ENCODE data around the gene VN1R5. TPM values are rescaled to one million over a fixed set of nuclear protein-coding genes. Genes with fewer than 3 reads are reported as not detected.

Gene VN1R5
- total RNA-seq, 2 experiments from 2014 or later: not detected

DNA sequence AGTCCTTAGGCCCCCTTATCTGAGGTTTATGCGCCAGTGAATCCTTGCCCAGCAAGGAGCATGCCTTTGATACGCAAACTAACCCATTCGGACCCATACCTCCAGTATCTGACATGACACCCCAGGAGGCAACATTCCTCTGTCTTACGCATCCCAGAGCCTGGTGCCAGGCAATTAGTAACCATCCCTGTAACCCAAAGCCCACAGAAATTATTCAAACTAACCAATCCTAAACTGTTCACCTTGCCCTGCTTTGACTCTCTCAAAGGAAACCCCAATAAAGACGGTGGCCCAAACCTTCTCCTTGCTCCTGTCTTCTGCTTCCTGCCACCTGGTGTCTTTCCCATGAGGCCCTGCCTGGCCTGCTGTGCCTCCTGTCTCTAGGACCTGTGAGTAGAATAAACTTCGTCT lies 39.4 kb downstream of the VN1R5 start:
- H3K4me1 Mint-ChIP-seq: no peaks in the 10 kb centered on the region
- H3K27me3 Mint-ChIP-seq: no peaks in the 10 kb centered on the region
- no peak overlapping the region for H3K4me3 Mint-ChIP-seq
- no peak overlapping the region for H3K27ac Mint-ChIP-seq
- ATAC-seq (no peak), DNase-seq (no peak)
- CTCF ChIA-PET: no interaction called here
- peaks cover 7% of the 10 kb centered on the region for H3K36me3 Mint-ChIP-seq (ENCODE audit: low read depth)
- POLR2A ChIA-PET: no interaction called here
- intact Hi-C loops (cut with DNase I, micrococcal nuclease): no loop called here
- H3K9me3 Mint-ChIP-seq (ENCODE audit: low read depth): no peaks in the 10 kb centered on the region

DNA sequence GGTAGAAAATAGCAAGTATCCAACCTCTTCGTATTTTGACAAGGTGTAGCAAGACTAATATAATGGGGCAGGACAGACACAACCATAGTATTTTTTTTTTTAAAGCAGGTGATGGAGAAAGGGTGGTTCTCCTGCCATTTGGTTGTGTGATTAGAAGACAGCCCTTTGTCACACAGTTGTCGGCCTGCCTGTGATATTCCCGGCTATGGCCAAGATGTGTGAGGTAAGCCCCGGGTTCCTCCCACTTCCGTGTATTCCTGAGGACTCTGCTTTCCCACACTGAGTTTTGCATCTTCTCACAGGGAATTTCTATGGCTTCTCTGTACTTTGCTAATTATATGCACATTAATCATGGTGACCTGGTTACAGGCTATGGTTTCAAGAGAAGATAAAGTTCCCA lies 39.9 kb downstream of the VN1R5 start:
- POLR2A ChIA-PET: no interaction called here
- no peak overlapping the region for H3K4me3 Mint-ChIP-seq
- no peak for DNase-seq
- CTCF ChIA-PET: no interaction called here
- no peaks in the 10 kb centered on the region for H3K4me1 Mint-ChIP-seq
- no peak for ATAC-seq
- peaks cover 8% of the 10 kb centered on the region for H3K36me3 Mint-ChIP-seq (ENCODE audit: low read depth)
- no peaks in the 10 kb centered on the region for H3K27me3 Mint-ChIP-seq
- H3K27ac Mint-ChIP-seq: no peak overlapping the region
- H3K9me3 Mint-ChIP-seq (ENCODE audit: low read depth): no peaks in the 10 kb centered on the region
- intact Hi-C loops (cut with DNase I, micrococcal nuclease): no loop called here

DNA sequence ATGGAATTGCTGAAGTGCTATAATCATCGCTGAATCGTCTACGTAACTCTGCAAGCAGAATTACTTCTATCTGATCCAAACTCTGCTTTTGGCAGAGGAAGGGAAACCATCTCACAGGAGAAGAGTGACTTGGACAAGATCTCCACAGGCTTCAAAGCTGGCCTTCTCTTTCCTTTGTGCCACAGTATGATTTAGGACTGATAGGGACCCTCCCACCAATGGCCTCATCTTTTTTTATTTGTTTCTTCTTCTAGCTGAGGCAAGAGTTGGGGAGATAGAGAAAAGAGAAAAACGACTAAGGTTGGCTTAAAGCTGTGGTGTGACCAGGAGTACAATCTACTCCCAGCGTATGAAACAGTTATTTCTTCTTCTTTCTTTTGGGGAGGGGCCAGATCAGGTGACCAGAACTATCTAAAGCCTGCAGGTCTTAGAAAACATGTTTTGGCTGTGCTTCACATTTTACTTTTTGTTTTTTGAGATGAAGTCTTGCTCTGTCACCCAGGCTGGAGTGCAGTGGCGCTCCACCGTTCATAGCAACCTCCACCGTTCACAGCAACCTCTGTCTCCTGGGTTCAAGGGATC lies 40.8 kb downstream of the VN1R5 start:
- POLR2A ChIA-PET: no interaction called here
- H3K4me3 Mint-ChIP-seq: no peak overlapping the region
- H3K27ac Mint-ChIP-seq: no peak overlapping the region
- no peaks in the 10 kb centered on the region for H3K4me1 Mint-ChIP-seq
- no peak for ATAC-seq
- H3K27me3 Mint-ChIP-seq: no peaks in the 10 kb centered on the region
- no peak for DNase-seq
- peaks cover 8% of the 10 kb centered on the region for H3K36me3 Mint-ChIP-seq (ENCODE audit: low read depth)
- CTCF ChIA-PET: no interaction called here
- intact Hi-C loops (cut with DNase I, micrococcal nuclease): no loop called here
- no peaks in the 10 kb centered on the region for H3K9me3 Mint-ChIP-seq (ENCODE audit: low read depth)

DNA sequence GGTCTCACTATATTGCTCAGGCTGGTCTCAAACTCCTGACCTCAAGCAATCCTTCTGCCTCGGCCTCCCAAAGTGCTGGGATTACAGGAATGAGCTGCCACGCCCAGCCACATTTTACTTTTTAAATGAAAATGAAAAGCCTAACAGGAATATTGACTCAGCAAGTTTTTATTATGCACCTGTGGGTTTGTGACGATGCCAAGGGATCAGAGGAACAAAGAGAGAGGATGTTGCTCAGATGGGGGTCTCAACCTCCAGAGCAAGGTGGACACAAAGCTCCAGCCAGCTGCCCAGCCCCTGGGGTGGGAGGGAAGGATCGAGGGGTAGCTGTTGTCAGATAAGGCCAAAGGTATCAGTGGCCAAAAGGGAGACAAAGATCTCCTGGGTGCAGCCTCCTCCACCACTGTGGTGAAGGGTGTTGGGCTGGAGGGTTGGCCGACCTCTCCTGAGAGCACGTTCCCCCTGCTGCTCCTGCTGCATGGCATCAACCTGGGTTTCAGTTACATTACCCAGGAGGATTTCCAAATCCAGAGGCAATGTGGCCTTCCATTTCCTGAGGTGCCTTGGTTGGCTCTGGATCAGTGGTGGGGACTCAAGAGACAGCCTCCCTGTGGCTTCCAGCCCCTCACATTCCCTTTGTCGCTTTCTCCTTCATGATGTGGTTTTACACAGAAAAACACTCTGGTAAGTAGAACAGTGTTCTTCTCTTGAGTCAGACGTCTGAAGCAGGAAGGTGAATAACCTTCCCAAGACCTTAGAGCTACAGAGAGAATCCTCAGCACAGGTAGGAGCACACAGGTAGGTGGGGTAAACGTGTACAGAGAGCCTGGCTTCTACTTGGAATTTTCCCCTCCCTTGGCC lies 41.6 kb downstream of the VN1R5 start:
- POLR2A ChIA-PET: no interaction called here
- H3K4me3 Mint-ChIP-seq: no peak overlapping the region

DNA sequence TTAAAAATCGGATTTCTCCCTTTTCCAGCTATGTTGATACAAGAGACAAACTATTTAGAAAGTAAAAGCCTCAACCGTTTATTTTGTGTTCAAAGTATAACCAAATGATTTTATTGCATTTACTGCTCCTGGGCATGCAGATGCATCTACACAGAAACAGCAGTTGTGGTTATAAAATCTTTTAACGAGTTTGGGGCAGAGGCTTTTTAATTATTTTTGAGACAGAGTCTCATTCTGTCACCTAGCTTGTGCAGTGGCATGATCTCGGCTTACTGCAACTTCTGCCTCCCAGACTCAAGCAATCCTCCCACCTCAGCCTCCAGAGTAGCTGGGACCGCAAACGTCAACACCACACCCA lies 42.2 kb downstream of the VN1R5 start:
- CTCF ChIA-PET: interaction anchor here (0.6 kb wide), 1 partner anchor 905 kb away, joined by 3 read pairs; no protein-coding TSS in a partner anchor
- DNase-seq (no peak), ATAC-seq (no peak)
- Mint-ChIP-seq H3K27me3 (no peaks in the 10 kb centered on the region), H3K4me3 (no peak overlapping the region), H3K9me3 (ENCODE audit: low read depth) (no peaks in the 10 kb centered on the region), H3K4me1 (no peaks in the 10 kb centered on the region), H3K27ac (no peak overlapping the region), H3K36me3 (ENCODE audit: low read depth) (peaks cover 18% of the 10 kb centered on the region)
- POLR2A ChIA-PET: no interaction called here
- intact Hi-C loops (cut with DNase I, micrococcal nuclease): no loop called here

More for the DNA sequence above, 41.6 kb downstream of the VN1R5 start:
- no peak for DNase-seq
- CTCF ChIA-PET: interaction anchor here (0.6 kb wide), 1 partner anchor 906 kb away, joined by 3 read pairs; no protein-coding TSS in a partner anchor
- no peak overlapping the region for H3K27ac Mint-ChIP-seq
- no peak for ATAC-seq
- peaks cover 14% of the 10 kb centered on the region for H3K36me3 Mint-ChIP-seq (ENCODE audit: low read depth)
- H3K9me3 Mint-ChIP-seq (ENCODE audit: low read depth): no peaks in the 10 kb centered on the region
- no peaks in the 10 kb centered on the region for H3K27me3 Mint-ChIP-seq
- no peaks in the 10 kb centered on the region for H3K4me1 Mint-ChIP-seq
- intact Hi-C loops (cut with DNase I, micrococcal nuclease): no loop called here

DNA sequence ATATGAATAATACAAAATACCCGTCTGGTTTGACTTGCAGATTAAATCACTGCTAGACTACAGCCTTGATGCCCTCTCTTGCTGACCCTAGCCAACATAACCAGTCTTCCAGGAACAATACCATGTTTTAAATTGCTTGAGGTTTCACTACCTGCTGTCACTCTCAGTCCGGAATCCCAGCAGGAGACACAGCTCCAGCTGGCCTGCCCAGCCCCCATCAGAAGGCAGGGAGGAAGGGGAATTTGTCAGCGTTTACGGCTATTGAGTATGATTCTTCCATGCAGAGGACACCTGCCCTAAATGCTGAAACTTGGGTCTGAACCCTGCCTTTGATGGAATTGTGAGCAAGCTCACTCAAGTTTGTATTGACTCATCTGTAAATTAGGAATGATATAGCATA lies 42.8 kb downstream of the VN1R5 start:
- H3K27me3 Mint-ChIP-seq: no peaks in the 10 kb centered on the region
- peaks cover 23% of the 10 kb centered on the region for H3K36me3 Mint-ChIP-seq (ENCODE audit: low read depth)
- DNase-seq (no peak), ATAC-seq (no peak)
- ChIA-PET POLR2A (no interaction called here), CTCF (no interaction called here)
- H3K27ac Mint-ChIP-seq: no peak overlapping the region
- intact Hi-C loops (cut with DNase I, micrococcal nuclease): no loop called here
- no peak overlapping the region for H3K4me3 Mint-ChIP-seq
- no peaks in the 10 kb centered on the region for H3K9me3 Mint-ChIP-seq (ENCODE audit: low read depth)
- no peaks in the 10 kb centered on the region for H3K4me1 Mint-ChIP-seq

DNA sequence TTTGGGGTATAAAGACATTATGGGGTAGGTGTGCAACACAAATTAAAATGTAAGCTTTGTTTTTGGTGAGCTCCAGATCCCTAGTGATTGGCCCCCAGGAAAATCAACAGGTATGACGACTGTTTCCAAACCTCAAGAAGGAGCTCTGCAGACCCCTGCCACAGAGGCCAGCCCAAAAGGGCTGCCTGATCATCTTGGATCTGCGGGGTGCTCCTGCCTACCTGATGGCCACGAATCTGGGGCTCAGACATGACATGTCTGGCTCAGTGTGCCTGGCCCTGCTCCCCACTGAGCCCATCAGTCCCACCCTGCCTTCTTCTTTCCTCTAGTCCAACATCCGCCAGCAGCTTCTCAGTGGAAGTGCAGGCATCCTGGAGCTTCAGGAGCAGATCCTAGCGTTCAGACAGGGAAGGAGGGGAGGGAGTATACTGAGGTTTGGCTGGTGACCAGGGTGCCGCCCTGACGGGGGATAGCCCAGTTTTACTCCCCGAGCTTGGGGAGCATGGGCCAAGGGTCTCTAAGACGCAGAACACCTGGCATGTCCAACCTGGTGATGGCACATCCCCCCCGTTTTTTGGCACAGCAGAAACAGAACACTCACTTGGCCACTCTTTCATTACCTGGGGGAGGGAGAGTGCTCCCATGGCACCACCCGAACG lies 44.0 kb downstream of the VN1R5 start:
- POLR2A ChIA-PET: no interaction called here
- intact Hi-C loops (cut with DNase I, micrococcal nuclease): no loop called here
- H3K9me3 Mint-ChIP-seq (ENCODE audit: low read depth): no peaks in the 10 kb centered on the region
- CTCF ChIA-PET: interaction anchor here (0.7 kb wide), 1 partner anchor 88 kb away, joined by 7 read pairs; no protein-coding TSS in a partner anchor
- no peaks in the 10 kb centered on the region for H3K4me1 Mint-ChIP-seq
- no peak overlapping the region for H3K4me3 Mint-ChIP-seq
- H3K27me3 Mint-ChIP-seq: no peaks in the 10 kb centered on the region
- no peak overlapping the region for H3K27ac Mint-ChIP-seq
- ATAC-seq (no peak), DNase-seq (no peak)
- peaks cover 31% of the 10 kb centered on the region for H3K36me3 Mint-ChIP-seq (ENCODE audit: low read depth)

DNA sequence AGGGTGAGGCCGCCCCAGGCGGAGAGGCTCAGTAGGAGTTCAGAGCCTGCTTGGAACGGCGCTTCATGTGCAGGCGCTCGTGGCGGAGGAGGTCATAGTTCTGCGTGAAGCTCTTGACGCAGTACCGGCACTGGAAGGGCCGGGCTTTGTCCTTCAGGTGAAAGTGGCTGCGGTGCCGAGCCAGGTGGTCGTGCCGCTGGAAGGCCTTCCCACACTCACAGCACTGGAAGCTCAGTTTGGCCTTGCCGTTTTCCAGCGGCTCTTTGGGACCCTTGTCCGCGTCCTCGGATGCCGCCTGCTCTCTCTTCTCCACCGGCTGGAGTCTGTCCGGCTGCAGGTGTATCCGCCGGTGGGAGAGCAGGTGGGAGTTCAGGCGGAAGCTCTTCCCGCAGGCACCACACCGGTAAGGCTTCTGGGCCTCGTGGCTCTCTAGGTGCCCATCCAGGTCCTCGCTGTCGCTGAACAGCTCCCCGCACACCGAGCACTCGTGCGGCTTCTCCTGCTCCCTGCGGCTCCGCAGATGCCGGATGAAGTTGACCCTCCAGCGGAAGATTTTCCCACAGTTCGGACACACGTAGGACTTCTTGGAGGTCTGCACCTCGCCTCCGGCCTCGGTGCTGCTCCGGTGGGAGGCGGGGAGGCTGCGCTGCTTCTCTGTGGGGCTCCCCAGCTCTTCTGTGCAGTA lies 44.8 kb downstream of the VN1R5 start:
- Mint-ChIP-seq H3K27ac (no peak overlapping the region), H3K4me1 (no peaks in the 10 kb centered on the region), H3K9me3 (ENCODE audit: low read depth) (no peaks in the 10 kb centered on the region), H3K36me3 (ENCODE audit: low read depth) (peaks cover 31% of the 10 kb centered on the region), H3K4me3 (no peak overlapping the region), H3K27me3 (no peaks in the 10 kb centered on the region)
- DNase-seq (no peak), ATAC-seq (no peak)
- ChIA-PET CTCF (no interaction called here), POLR2A (no interaction called here)
- intact Hi-C loops (cut with DNase I, micrococcal nuclease): no loop called here

DNA sequence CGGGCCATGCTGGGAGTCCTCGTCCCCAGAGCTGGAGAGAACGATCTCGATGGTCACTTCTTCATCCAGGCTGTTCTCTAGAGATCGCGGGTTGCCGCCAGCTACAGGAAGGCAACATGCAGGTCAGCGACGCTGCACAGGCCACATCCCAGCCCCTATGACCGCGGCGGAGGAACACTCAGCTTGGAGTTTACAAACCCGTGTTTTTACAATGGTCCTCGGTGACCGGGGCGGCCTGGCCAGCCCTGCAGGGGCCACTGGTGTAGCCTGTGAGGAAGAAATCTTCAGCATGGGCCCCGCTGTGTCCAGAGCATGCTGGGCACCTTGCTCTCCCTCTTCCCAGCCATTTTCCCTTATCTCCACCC lies 45.3 kb downstream of the VN1R5 start:
- CTCF ChIA-PET: no interaction called here
- Mint-ChIP-seq H3K36me3 (ENCODE audit: low read depth) (peaks cover 31% of the 10 kb centered on the region), H3K9me3 (ENCODE audit: low read depth) (no peaks in the 10 kb centered on the region), H3K27me3 (no peaks in the 10 kb centered on the region), H3K4me3 (no peak overlapping the region), H3K27ac (no peak overlapping the region), H3K4me1 (no peaks in the 10 kb centered on the region)
- intact Hi-C loops (cut with DNase I, micrococcal nuclease): no loop called here
- no peak for DNase-seq
- POLR2A ChIA-PET: no interaction called here
- ATAC-seq: no peak

DNA sequence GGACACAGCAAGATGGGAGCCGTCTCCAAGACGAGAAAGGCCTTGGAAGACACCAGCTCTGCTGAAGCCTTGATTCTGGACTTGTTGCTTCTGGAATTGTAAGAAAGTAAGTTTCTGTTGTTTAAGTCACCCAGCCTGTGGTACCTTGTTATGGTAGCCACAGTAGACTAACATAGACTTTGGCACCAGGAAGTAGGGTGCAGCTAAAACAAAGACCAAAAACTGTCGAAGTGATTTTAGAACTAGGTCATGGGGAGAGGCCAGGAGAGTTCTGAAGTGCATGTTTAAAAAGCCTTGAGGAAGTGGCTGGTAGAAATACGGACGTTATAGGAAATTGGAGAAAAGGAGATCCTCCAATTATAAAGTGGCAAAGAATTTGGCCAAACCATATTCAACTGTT lies 47.3 kb downstream of the VN1R5 start:
- intact Hi-C loops (cut with DNase I, micrococcal nuclease): no loop called here
- peaks cover 41% of the 10 kb centered on the region for H3K36me3 Mint-ChIP-seq (ENCODE audit: low read depth)
- no peaks in the 10 kb centered on the region for H3K27me3 Mint-ChIP-seq
- no peak overlapping the region for H3K4me3 Mint-ChIP-seq
- DNase-seq: no peak
- ChIA-PET POLR2A (no interaction called here), CTCF (no interaction called here)
- H3K4me1 Mint-ChIP-seq: no peaks in the 10 kb centered on the region
- no peak for ATAC-seq
- H3K9me3 Mint-ChIP-seq (ENCODE audit: low read depth): no peaks in the 10 kb centered on the region
- H3K27ac Mint-ChIP-seq: no peak overlapping the region

DNA sequence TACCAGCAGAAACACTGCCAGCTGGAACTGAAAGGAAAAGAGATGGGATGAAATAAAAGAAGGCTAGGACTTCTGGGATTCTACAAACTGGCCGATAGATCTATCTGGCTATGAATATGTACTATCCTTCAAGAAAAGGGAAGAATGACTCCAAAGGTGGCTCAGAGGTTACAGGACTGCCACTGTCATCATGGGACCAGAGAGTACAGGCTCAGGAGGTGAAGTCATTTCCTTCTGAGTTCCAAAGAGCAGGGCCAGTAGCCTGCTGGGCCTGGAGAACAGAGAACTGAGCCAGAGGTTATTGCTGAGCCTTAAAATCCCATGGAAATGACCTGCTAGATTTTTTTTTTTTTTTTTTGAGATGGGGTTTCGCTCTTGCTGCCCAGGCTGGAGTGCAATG lies 48.2 kb downstream of the VN1R5 start:
- no peaks in the 10 kb centered on the region for H3K4me1 Mint-ChIP-seq
- no peak overlapping the region for H3K27ac Mint-ChIP-seq
- CTCF ChIA-PET: no interaction called here
- POLR2A ChIA-PET: no interaction called here
- H3K27me3 Mint-ChIP-seq: no peaks in the 10 kb centered on the region
- no peak overlapping the region for H3K4me3 Mint-ChIP-seq
- no peaks in the 10 kb centered on the region for H3K9me3 Mint-ChIP-seq (ENCODE audit: low read depth)
- ATAC-seq: no peak
- no peak for DNase-seq
- intact Hi-C loops (cut with DNase I, micrococcal nuclease): no loop called here
- peaks cover 48% of the 10 kb centered on the region for H3K36me3 Mint-ChIP-seq (ENCODE audit: low read depth)

All from activated CD4-positive, alpha-beta T cell treated with anti-CD3 and anti-CD28 coated beads for 36 hours (primary cell).